Measurements from ENCODE around the gene SDR42E2. TPM values are rescaled to one million over a fixed set of nuclear protein-coding genes. Genes with fewer than 3 reads are reported as not detected.

Gene SDR42E2
- polyA plus RNA-seq, 1 donor from 2014 or later: not detected

GRCh38 chr16:22225060-22225459 lies 62.8 kb downstream of the SDR42E2 start:
- no peaks in the 10 kb centered on the region for H3K36me3 ChIP-seq (ENCODE audit: insufficient read depth, low read length)
- H3K4me3 ChIP-seq (ENCODE audit: low read length): no peak overlapping the region
- H3K79me2 ChIP-seq (replicated peaks; ENCODE audit: insufficient read depth, low read length): no peaks in the 10 kb centered on the region
- no peak overlapping the region for H3K4me2 ChIP-seq (ENCODE audit: low read length)
- H3K9me2 ChIP-seq (ENCODE audit: insufficient read depth, low read length): no peaks in the 10 kb centered on the region
- H2AFZ ChIP-seq (ENCODE audit: low read depth, low read length): no peak overlapping the region
- TF ChIP-seq TAF1 (IDR thresholded peaks at IDR 0.05; ENCODE audit: low read depth) (no peak), RAD21 (conservative IDR thresholded peaks at IDR 0.05) (no peak), EZH2 (IDR thresholded peaks at IDR 0.05; ENCODE audit: borderline replicate concordance, insufficient read depth, low read length, poor library complexity, severe bottlenecking) (no peak), POLR2AphosphoS5 (IDR thresholded peaks at IDR 0.05) (no peak), EP300 (conservative IDR thresholded peaks at IDR 0.05; ENCODE audit: poor library complexity, severe bottlenecking) (no peak), MXI1 (conservative IDR thresholded peaks at IDR 0.05; ENCODE audit: poor library complexity, severe bottlenecking) (no peak), SMC3 (conservative IDR thresholded peaks at IDR 0.05; ENCODE audit: poor library complexity) (no peak), CTCF (IDR thresholded peaks at IDR 0.05; ENCODE audit: poor library complexity, severe bottlenecking) (no peak), REST (IDR thresholded peaks at IDR 0.05; ENCODE audit: borderline replicate concordance) (no peak)
- H3K9ac ChIP-seq (ENCODE audit: low read length): no peak overlapping the region
- H3K27ac ChIP-seq (ENCODE audit: low read length): no peak overlapping the region
- H3F3A ChIP-seq (ENCODE audit: insufficient read depth, low read length, poor library complexity, severe bottlenecking): no peaks in the 10 kb centered on the region
- H3K9me3 ChIP-seq (ENCODE audit: low read length): no peaks in the 10 kb centered on the region
- H3K27me3 ChIP-seq (ENCODE audit: insufficient read depth, low read depth, low read length): no peaks in the 10 kb centered on the region
- H4K20me1 ChIP-seq (ENCODE audit: insufficient read depth): no peaks in the 10 kb centered on the region

GRCh38 chr16:22229889-22230288 lies 67.6 kb downstream of the SDR42E2 start:
- H3K36me3 ChIP-seq (ENCODE audit: insufficient read depth, low read length): no peaks in the 10 kb centered on the region
- no peaks in the 10 kb centered on the region for H4K20me1 ChIP-seq (ENCODE audit: insufficient read depth)
- no peak overlapping the region for H3K27ac ChIP-seq (ENCODE audit: low read length)
- H3F3A ChIP-seq (ENCODE audit: insufficient read depth, low read length, poor library complexity, severe bottlenecking): no peaks in the 10 kb centered on the region
- H3K9me3 ChIP-seq (ENCODE audit: low read length): no peaks in the 10 kb centered on the region
- TF ChIP-seq EP300 (conservative IDR thresholded peaks at IDR 0.05; ENCODE audit: poor library complexity, severe bottlenecking) (no peak), TAF1 (IDR thresholded peaks at IDR 0.05; ENCODE audit: low read depth) (no peak), MXI1 (conservative IDR thresholded peaks at IDR 0.05; ENCODE audit: poor library complexity, severe bottlenecking) (no peak), REST (IDR thresholded peaks at IDR 0.05; ENCODE audit: borderline replicate concordance) (no peak), EZH2 (IDR thresholded peaks at IDR 0.05; ENCODE audit: borderline replicate concordance, insufficient read depth, low read length, poor library complexity, severe bottlenecking) (no peak), RAD21 (conservative IDR thresholded peaks at IDR 0.05) (no peak), CTCF (IDR thresholded peaks at IDR 0.05; ENCODE audit: poor library complexity, severe bottlenecking) (no peak), POLR2AphosphoS5 (IDR thresholded peaks at IDR 0.05) (no peak), SMC3 (conservative IDR thresholded peaks at IDR 0.05; ENCODE audit: poor library complexity) (no peak)
- no peak overlapping the region for H3K9ac ChIP-seq (ENCODE audit: low read length)
- no peaks in the 10 kb centered on the region for H3K79me2 ChIP-seq (replicated peaks; ENCODE audit: insufficient read depth, low read length)
- H3K27me3 ChIP-seq (ENCODE audit: insufficient read depth, low read depth, low read length): no peaks in the 10 kb centered on the region
- no peak overlapping the region for H3K4me3 ChIP-seq (ENCODE audit: low read length)
- H2AFZ ChIP-seq (ENCODE audit: low read depth, low read length): no peak overlapping the region
- no peak overlapping the region for H3K4me2 ChIP-seq (ENCODE audit: low read length)
- no peaks in the 10 kb centered on the region for H3K9me2 ChIP-seq (ENCODE audit: insufficient read depth, low read length)

Data from neural cell (in vitro differentiated cells).